Smooth muscle cell (in vitro differentiated cells): ENCODE data around the gene PPFIA1. TPM values are rescaled to one million over a fixed set of nuclear protein-coding genes. Genes with fewer than 3 reads are reported as not detected.

Experiments used
- DNase-seq: peaks from one replicate; lab custom pipeline; 2025; ENCODE audit not compliant: unreplicated experiment; lab: John Stamatoyannopoulos, UW
- H2AFZ ChIP-seq: fragments of 200-600 bp; sonication (generic); 2 replicates; pipeline ENCODE4 v1.6.0; 2016; ENCODE audit warnings: antibody characterized with exemption, low read depth, mild to moderate bottlenecking
- H3F3A ChIP-seq: fragments of 200-600 bp; sonication (generic); 2 replicates; pipeline ENCODE4 v1.6.0; 2017; ENCODE audit warnings: antibody characterized with exemption, low read depth
- H3K27ac ChIP-seq: fragments of 200-600 bp; sonication (generic); 2 replicates; pipeline ENCODE4 v1.5.1; 2016; ENCODE audit warnings: low read depth, mild to moderate bottlenecking
- H3K27me3 ChIP-seq: fragments of 200-600 bp; sonication (generic); 2 replicates; pipeline ENCODE4 v1.6.1; 2016; ENCODE audit warnings: low read depth, mild to moderate bottlenecking
- H3K36me3 ChIP-seq: fragments of 200-600 bp; sonication (generic); 2 replicates; pipeline ENCODE4 v1.5.1; 2016; ENCODE audit warnings: low read depth
- H3K4me1 ChIP-seq: fragments of 200-600 bp; sonication (generic); 2 replicates; pipeline ENCODE4 v1.5.1; 2016; ENCODE audit warnings: low read depth
- H3K4me2 ChIP-seq: fragments of 200-600 bp; sonication (generic); 2 replicates; pipeline ENCODE4 v1.6.0; 2016; ENCODE audit warnings: mild to moderate bottlenecking
- H3K4me3 ChIP-seq: fragments of 200-600 bp; sonication (generic); 2 replicates; pipeline ENCODE4 v1.5.1; 2016; ENCODE audit warnings: mild to moderate bottlenecking
- H3K79me2 ChIP-seq: fragments of 200-600 bp; sonication (generic); 2 replicates; pipeline ENCODE4 v1.6.0; 2016; ENCODE audit warnings: low read depth, mild to moderate bottlenecking
- H3K9ac ChIP-seq: fragments of 200-600 bp; sonication (generic); 2 replicates; pipeline ENCODE4 v1.6.0; 2016; ENCODE audit warnings: low read depth
- H3K9me3 ChIP-seq: fragments of 200-600 bp; sonication (generic); replicated peaks from 2 replicates; pipeline ENCODE4 v1.5.1; 2016; ENCODE audit warnings: low read depth
- H4K20me1 ChIP-seq: fragments of 200-600 bp; sonication (generic); 2 replicates; pipeline ENCODE4 v1.6.0; 2016; ENCODE audit warnings: low read depth
- WGBS: methylation state at CpG from one replicate; pipeline ENCODE4 v1.1.7; 2016; ENCODE audit warnings: low lambda C conversion rate; 5-methylcytosine and 5-hydroxymethylcytosine counted together
- polyA plus RNA-seq: library from polyadenylated mRNA; unstranded; fragments of >200 nt; fragmentation: Nextera tagmentation; extraction: Ambion mirVana; gene quantifications from 2 replicates; pipeline ENCODE4 v1.2.1, GENCODE V29; 2016
- total RNA-seq: library from RNA; depleted of rRNA; stranded (reverse); fragments of >200 nt; gene quantifications from 2 replicates; pipeline ENCODE4 v1.2.3, GENCODE V29; 2014
- TF ChIP-seq, protein P1 (sequence below): fragments of 200-600 bp; sonication (generic); IDR thresholded peaks from 2 replicates; pipeline ENCODE4 v1.5.1; 2017; ENCODE audit warnings: borderline replicate concordance, mild to moderate bottlenecking, antibody characterized with exemption; ENCODE audit not compliant: insufficient read depth, poor library complexity, severe bottlenecking

The PPFIA1 gene
- total and polyA plus RNA-seq, 2 experiments from 2014 or later = 23.8 to 48.2 TPM

- peaks cover 3% of the 10 kb centered on the region for H3K36me3 ChIP-seq
- TF ChIP-seq, protein P1, sequence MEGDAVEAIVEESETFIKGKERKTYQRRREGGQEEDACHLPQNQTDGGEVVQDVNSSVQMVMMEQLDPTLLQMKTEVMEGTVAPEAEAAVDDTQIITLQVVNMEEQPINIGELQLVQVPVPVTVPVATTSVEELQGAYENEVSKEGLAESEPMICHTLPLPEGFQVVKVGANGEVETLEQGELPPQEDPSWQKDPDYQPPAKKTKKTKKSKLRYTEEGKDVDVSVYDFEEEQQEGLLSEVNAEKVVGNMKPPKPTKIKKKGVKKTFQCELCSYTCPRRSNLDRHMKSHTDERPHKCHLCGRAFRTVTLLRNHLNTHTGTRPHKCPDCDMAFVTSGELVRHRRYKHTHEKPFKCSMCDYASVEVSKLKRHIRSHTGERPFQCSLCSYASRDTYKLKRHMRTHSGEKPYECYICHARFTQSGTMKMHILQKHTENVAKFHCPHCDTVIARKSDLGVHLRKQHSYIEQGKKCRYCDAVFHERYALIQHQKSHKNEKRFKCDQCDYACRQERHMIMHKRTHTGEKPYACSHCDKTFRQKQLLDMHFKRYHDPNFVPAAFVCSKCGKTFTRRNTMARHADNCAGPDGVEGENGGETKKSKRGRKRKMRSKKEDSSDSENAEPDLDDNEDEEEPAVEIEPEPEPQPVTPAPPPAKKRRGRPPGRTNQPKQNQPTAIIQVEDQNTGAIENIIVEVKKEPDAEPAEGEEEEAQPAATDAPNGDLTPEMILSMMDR = no peak
- no peaks in the 10 kb centered on the region for H3K79me2 ChIP-seq
- H3K4me1 ChIP-seq = peaks cover 7% of the 10 kb centered on the region
- H3K4me2 ChIP-seq = no peak overlapping the region
- H3K27me3 ChIP-seq = no peaks in the 10 kb centered on the region
- peaks cover 5% of the 10 kb centered on the region for H3F3A ChIP-seq
- WGBS = 97% methylated on average over 8 of the region's 8 CpGs
- no peak for DNase-seq
- H3K9me3 ChIP-seq = no peaks in the 10 kb centered on the region
- H3K27ac ChIP-seq = no peak overlapping the region
- no peak overlapping the region for H2AFZ ChIP-seq
- H4K20me1 ChIP-seq = peaks cover 8% of the 10 kb centered on the region
- H3K9ac ChIP-seq = no peak overlapping the region
- H3K4me3 ChIP-seq = no peak overlapping the region
Observed at GRCh38 chr11:70377645-70378044, 107.2 kb downstream of the PPFIA1 start.

- TF ChIP-seq, protein P1 = no peak
- no peak for DNase-seq
- 86% methylated on average over 9 of the region's 9 CpGs for WGBS
Observed at GRCh38 chr11:70378506-70379134, 108.1 kb downstream of the PPFIA1 start.

DNA sequence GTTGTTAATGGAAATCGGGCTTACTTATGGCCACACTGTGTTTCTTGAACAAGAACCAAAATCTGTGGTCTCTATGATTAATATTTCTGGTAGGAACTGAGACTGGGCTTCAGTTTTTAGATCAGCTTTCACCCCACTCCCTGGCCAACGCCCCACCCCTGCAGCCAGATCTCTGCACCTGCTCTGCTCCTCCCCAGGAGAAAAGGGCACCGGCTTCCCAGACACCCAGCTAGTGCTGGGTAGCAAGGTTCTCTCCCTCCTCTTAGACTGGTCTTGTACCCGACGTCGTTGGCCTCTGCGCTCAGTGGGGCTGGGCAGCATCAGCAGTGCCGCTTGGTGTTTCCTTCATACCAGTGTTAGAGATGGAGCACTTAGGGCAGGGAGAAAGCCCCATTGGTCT, 110.9 kb downstream of the PPFIA1 start:
- 98% methylated on average over 8 of the region's 8 CpGs for WGBS
- Histone ChIP-seq H2AFZ (no peak overlapping the region), H3K4me2 (no peak overlapping the region), H3K4me3 (no peak overlapping the region), H4K20me1 (peaks cover 6% of the 10 kb centered on the region), H3F3A (peaks cover 5% of the 10 kb centered on the region), H3K27me3 (no peaks in the 10 kb centered on the region), H3K9me3 (no peaks in the 10 kb centered on the region), H3K4me1 (peaks cover 7% of the 10 kb centered on the region), H3K9ac (no peak overlapping the region), H3K27ac (peak overlapping the region; percentile 87), H3K36me3 (peaks cover 5% of the 10 kb centered on the region), H3K79me2 (no peaks in the 10 kb centered on the region)
- TF ChIP-seq, protein P1 = no peak
- no peak for DNase-seq

More at GRCh38 chr11:70378506-70379134, 108.1 kb downstream of the PPFIA1 start:
- peaks cover 5% of the 10 kb centered on the region for H3F3A ChIP-seq
- no peaks in the 10 kb centered on the region for H3K27me3 ChIP-seq
- H3K9me3 ChIP-seq = no peaks in the 10 kb centered on the region
- H3K4me1 ChIP-seq = peaks cover 7% of the 10 kb centered on the region
- H2AFZ ChIP-seq = no peak overlapping the region
- no peak overlapping the region for H3K27ac ChIP-seq
- H3K9ac ChIP-seq = no peak overlapping the region
- no peak overlapping the region for H3K4me2 ChIP-seq
- H3K36me3 ChIP-seq = peaks cover 3% of the 10 kb centered on the region
- H4K20me1 ChIP-seq = peaks cover 10% of the 10 kb centered on the region
- H3K4me3 ChIP-seq = no peak overlapping the region
- no peaks in the 10 kb centered on the region for H3K79me2 ChIP-seq
